ENCODE data around the gene CDC37.
A peak's percentile ranks its signal among the peaks of the same experiment; 100 is the strongest.

The CDC37 gene
- total RNA-seq, result 187 to 189 reads per million in 2 donors

GRCh38 chr19:10403137-10404021 is at the start of gene CDC37:
CDC37 (minus strand) TSS chr19:10403542; CDS start chr19:10403479, 63 bp downstream.
- DNase-seq, result peak; percentile 94

GRCh38 chr19:10450853-10451609 is 47.7 kb upstream of the CDC37 start:
- no peak for DNase-seq

- no peak for DNase-seq
These were observed 47.0 kb upstream of the CDC37 start for GRCh38 chr19:10450191-10450852.

GRCh38 chr19:10449037-10449436 is 45.7 kb upstream of the CDC37 start:
- DNase-seq, result no peak

GRCh38 chr19:10442698-10443097 is 39.4 kb upstream of the CDC37 start:
- DNase-seq, result no peak

GRCh38 chr19:10439588-10439987 is 36.2 kb upstream of the CDC37 start:
- DNase-seq, result no peak

- DNase-seq, result no peak
These were observed 29.8 kb upstream of the CDC37 start for GRCh38 chr19:10433131-10433536.

- no peak for DNase-seq
These were observed 29.4 kb upstream of the CDC37 start for GRCh38 chr19:10432736-10433130.

GRCh38 chr19:10431943-10432735 is 28.8 kb upstream of the CDC37 start:
- peak; percentile 70 for DNase-seq

- DNase-seq, result peak; percentile 28
These were observed 28.1 kb upstream of the CDC37 start for GRCh38 chr19:10431254-10431942.

GRCh38 chr19:10430505-10431253 is 27.3 kb upstream of the CDC37 start:
- DNase-seq, result peak; percentile 31

GRCh38 chr19:10428996-10429381 is 25.6 kb upstream of the CDC37 start:
- DNase-seq, result no peak

GRCh38 chr19:10427169-10427568 is 23.8 kb upstream of the CDC37 start:
- no peak for DNase-seq

GRCh38 chr19:10424011-10424637 is 20.8 kb upstream of the CDC37 start:
- DNase-seq, result peak; percentile 29

- DNase-seq, result no peak
These were observed 19.5 kb upstream of the CDC37 start for GRCh38 chr19:10422846-10423245.

- DNase-seq, result no peak
These were observed 18.7 kb upstream of the CDC37 start for GRCh38 chr19:10422046-10422461.

GRCh38 chr19:10421240-10422045 is 18.1 kb upstream of the CDC37 start:
- no peak for DNase-seq

GRCh38 chr19:10420444-10421239 is 17.3 kb upstream of the CDC37 start, which contains the start of gene PDE4A:
PDE4A (plus strand) TSS chr19:10420538; CDS start chr19:10420765, 227 bp downstream.
- peak; percentile 44 for DNase-seq

All from activated gamma-delta T cell (primary cell).